Islet of Langerhans (tissue), 1 donor: ENCODE measurements around the gene UBB.
"Not testable (repeated sequence)": the region's sequence is repeated elsewhere in the genome, so short reads cannot be mapped to it uniquely, and the experiment has no call there.

ENCODE experiments used
- FAIRE-seq: peaks from one replicate; lab custom pipeline; 2011; peaks lifted over from hg19 to GRCh38; lab: Jason Lieb, UNC

Gene UBB

DNA sequence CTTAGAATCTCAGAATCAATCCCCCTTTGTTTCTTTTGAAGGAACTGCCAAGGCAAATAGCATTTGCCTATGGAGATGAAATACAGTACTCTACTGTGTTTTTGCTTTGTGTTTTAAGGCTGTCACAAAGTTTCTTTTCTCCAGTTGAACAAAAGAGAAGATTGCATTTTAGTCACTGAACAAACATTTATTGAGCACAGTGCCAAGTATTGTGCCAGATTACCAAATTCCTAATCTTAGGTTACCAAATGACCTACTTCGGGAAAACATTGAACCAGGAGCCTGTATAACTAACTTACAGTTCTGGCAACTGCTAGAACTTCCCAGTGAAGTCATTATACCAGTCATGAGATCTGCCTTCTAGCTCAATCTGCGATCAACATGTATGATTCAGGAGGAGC is 3.0 kb upstream of the UBB start:
- no peak for FAIRE-seq

DNA sequence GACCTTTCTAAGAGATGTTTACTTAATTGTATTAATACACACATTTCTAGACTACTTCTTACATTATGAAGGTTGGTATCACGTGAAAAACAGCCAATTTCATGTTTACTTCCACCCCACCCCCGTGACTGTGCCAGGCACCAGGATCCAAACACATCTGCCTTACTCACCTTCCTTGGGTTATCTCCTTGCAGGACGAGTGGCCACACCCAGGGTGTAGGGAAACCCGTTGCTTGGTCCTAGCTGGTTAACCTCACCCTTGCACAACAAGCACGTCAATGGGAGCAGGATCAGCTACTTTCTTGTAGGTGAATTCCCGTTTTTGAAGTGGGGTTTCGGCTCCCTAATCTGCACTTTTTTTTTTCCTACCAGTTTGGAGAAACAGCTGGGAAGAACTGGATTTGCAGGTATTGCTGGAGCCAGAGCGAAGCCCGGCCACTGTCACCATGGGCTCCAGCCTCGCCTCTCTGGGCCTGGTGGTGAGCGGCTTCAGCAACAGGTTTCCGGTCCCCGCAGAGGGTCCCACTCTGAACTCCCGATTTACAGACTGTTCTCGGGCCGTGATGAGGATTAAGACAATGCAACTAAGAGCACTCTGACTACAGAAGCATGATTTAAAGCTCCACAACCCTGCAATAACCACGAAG is 2.1 kb upstream of the UBB start:
- FAIRE-seq, result no peak

DNA sequence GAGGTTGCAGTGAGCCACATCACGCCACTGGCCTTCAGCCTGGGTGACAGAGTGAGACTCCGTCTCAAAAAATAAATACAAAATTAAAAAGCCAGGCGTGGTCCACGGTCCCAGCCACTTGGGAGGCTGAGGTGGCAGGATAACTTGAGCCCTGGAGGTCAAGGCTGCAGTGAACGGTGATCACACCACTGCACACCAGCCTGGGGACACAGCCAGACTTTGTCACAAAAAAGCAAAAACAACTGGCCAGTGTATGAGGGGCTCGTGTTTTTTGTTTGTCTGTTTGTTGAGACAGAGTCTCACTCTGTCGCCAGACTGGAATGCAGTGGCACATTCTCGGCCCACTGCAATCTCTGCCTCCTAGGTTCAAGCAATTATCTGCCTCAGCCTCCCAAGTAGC is 1.2 kb upstream of the UBB start:
- FAIRE-seq, result no peak

DNA sequence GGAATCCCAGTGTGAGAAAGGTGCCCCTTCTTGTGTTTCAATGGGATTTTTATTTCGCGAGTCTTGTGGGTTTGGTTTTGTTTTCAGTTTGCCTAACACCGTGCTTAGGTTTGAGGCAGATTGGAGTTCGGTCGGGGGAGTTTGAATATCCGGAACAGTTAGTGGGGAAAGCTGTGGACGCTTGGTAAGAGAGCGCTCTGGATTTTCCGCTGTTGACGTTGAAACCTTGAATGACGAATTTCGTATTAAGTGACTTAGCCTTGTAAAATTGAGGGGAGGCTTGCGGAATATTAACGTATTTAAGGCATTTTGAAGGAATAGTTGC is 567 bp downstream of the UBB start:
- no peak for FAIRE-seq

DNA sequence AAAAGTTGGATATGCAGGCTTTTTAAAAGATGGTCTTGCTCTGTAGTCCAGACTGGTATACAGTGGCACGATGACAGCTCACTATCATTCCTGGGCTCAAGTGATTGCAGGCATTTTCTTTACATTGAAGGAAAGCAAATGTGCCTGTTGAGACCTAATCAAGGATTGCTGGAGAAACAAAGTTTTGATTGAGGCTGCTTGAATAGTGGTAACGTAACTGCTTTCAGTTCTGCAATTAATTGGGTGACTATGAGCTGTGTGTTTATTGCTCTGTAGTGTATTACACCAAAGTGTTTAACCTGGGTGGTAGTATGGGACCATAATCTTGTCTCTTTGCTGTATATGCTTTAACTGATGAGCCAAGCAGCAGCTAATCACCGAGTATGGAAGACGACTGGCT is 2.3 kb downstream of the UBB start:
- no peak for FAIRE-seq

DNA sequence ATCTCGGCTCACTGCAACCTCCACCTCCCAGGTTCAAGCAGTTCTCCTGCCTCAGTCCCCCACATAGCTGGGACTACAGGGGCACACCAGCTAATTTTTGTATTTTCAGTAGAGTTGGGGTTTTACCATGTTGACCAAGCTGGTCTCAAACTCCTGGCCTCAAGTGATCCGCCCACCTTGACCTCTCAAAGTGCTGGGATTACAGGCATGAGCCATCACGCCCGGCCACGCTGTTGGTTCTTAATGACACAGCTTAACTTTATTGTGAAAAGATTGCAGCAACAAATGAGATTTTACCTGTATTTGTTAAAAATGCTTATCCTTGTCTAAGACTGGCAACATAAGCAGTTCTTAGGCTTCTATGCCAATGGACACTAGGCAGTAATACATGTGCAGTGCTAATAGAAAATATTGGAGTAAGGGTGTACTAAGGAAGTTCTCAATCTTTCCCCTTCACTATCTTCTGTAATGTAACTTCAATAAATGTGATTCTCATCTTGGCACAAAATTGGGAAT is 2.9 kb downstream of the UBB start:
- no peak for FAIRE-seq

DNA sequence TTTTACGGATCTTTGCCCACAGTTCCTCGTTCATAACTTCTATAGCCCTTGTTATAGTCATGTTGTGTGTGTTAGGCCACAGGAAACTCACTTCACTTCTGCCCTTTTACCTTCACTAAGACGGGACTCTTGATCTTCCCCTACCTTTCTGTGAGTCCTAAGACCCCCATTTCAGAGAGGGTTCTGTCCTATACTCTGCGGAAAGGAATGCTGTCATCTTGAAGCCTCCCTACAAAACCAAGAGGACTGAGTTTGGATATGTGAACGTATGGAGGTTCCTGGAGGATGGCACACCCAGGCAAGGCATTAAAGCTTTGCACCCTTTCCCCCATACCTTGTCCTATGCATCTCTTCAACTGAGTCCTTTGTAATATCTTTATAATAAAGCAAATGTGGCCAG is 3.7 kb downstream of the UBB start:
- no peak for FAIRE-seq

DNA sequence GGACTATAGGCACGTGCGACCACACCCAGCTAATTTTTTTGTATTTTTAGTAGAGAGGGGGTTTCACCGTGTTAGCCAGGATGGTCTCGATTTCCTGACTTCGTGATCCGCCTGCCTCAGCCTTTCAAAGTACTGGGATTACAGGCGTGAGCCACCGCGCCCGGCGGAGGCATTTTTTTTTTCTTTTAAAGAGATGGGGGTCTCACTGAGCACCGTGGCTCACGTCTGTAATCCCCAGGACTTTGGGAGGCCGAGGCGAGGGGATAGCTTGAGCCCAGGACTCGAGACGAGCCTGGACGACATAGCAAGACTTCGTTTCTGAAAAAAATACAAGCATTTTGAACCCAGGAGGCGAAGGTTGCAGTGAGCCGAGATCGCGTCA is 5.2 kb downstream of the UBB start:
- not testable (repeated sequence) for FAIRE-seq

DNA sequence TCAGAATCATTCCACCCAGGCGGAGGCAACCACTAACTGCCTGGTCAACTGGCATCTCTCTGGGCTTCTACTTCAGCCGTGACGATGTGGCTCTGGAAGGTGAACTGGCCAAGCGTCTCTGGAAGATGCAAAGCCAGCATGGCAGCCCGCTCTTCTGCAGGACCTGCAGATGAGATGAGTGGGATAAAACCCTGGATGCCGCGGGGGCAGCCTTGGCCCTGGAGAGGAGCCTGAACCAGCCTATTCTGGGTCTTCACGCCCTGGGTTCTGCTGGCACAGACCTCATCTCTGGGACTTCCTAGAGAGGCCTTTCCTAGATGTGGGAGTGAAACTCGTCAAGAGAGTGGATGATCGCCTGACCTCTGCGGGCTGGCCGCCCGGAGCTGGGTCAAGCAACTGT is 10.6 kb downstream of the UBB start:
- FAIRE-seq, result no peak

DNA sequence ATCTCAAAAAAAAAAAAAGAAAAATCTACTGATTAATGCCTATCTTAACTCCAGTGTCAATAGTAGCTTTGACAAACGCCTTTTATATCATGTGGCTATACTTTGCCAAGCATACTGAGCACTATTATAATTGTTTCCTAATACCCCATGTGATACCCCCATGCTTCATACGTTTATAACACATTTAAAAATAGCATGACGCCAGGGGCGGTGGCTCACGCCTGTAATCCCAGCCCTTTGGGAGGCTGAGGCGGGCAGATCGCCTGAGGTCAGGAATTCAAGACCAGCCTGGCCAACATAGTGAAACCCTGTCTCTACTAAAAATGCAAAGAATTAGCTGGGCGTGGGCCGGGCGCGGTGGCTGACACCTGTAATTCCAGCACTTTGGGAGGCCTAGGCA is 11.6 kb downstream of the UBB start:
- not testable (repeated sequence) for FAIRE-seq

DNA sequence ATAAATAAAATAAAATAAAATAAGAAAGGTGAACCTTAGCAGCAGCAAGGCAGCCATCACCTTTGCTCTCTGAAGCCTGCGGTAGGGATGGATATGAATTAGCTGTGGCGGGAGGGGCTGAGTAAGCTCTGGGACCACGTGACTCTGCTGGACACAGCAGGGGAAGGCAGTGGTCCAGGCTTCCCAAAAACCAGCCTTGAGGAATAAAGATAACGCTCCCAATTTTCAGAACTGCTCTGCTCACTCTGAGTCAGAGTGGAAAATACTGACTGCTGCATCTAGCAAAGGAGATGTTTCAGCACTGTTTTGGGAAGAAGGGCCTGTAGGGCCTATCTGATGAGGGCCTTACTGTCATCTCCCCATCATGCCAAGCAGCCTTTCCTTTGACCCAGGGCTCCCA is 15.0 kb downstream of the UBB start:
- FAIRE-seq, result not testable (repeated sequence)

DNA sequence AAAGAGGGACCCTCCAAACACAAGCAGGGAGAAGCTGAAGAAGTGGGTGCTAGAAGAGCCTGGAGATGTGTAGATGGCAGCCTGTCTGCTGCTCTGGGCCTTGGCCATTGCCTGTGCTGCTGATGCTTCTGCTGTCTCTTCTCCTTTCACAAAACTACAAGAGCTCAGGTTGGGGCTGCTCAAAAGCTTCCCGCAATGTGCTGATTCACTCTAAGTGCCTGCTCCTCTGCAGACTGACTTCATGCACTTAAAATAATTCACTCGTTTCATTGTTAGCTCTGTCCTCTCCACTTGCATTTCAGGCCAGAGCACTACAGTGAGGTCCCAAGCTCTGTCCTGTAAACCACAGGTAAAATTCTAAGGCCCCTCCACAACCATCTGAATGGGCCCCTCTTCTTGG is 15.8 kb downstream of the UBB start:
- not testable (repeated sequence) for FAIRE-seq

DNA sequence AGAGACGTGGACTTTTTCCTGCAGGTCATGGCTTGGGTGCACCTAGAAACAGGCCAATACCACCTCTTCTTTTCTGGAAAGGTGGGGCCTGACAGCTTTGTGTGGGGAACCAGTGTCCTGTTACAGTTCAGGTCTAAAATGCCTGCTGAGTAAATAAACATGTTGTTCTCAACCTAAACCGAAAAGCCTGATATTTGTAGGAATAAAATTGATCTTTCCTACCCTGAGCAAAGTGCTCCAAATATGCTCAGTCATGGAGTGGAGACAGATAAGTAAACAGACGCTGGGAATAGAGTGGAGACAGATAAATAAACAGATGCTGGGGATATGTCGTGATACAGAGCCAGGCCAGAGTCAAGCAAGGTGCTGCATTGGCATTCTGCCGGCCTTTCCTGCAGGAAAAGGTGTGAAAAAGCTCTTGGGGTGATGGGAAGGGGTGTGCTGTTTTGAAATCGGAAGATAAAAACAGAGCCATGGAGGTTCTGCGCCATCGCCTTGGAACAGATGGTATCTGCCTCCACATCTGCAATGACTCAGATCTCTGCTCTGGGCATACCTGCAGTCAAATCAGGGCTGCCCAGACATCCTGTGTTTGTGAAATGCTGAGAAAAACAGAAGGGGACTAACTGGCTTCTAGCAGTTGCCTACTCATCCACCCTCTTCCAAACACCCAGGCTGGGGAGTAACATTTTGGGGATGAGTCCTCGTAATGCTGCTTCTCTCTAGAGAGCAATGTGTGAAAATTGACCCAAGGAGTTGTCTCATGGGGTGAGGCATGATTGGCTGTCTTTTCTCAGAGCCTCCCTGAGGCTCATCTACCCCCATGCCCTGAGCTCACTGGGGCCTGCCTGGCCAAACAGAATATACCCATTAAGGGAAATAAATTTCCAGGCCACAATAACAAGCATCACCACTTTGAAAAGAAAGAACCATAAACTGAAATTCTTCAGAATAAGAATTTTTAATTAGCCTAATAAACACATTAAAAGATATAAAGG is 17.7 kb downstream of the UBB start:
- FAIRE-seq, result no peak

DNA sequence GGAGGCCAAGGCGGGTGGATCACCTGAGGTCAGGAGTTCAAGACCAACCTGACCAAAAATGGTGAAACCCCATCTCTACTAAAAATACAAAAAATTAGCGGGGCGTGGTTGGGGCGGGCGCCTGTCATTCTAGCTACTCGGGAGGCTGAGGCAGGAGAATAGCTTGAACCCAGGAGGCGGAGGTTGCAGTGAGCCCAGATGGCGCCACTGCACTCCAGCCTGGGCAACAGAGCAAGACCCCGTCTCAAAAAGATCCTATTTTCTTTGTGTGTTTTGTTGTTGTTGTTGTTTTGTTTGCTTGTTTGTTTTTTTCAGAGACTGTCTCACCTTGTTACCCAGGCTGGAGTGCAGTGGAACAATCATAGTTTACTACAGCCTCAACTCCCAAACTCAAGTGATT is 23.0 kb downstream of the UBB start:
- FAIRE-seq, result not testable (repeated sequence)

DNA sequence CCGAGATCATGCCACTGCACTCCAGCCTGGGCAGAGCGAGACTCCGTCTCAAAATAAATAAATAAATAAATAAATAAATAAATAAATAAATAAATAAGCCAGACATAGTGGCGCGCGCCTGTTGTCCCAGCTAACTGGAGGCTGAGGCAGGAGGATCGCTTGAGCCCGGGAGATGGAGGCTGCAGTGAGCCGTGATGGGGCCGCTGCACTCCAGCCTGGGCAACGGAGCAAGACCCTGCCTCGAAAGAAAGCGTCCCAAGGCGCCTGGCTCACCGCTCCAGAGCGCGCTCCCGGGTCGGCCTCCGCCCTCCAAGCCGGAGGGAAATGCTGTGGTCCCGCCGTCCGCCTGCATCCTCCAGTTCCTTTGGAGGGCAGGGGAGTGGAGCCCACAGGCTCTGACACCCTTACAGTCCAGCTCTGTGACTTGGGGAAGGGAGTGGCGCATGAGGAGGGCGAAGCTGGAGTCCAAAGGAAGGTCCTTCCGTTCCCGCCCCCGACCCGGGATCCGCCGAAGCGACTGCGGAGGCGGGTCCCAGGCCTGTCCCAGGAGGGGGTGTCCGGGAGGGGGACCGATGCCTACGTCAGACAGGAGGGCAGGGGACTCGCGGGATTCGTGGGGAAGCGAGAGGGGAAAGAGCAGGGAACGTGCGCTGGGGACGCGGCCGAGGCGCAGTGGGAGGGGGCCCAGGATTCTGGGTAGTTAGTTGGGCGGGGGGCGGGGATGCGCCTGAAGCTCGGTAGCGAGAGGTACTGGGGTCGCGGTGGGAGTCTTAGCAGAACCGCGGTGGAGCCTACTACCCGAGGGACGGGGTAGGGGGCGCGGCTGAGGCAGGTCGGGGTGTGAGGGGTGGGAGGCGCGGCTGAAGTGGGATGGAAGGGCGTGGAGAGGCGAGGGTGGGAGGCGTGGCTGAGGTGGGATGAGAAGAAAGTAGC is 26.1 kb downstream of the UBB start:
- no peak for FAIRE-seq

DNA sequence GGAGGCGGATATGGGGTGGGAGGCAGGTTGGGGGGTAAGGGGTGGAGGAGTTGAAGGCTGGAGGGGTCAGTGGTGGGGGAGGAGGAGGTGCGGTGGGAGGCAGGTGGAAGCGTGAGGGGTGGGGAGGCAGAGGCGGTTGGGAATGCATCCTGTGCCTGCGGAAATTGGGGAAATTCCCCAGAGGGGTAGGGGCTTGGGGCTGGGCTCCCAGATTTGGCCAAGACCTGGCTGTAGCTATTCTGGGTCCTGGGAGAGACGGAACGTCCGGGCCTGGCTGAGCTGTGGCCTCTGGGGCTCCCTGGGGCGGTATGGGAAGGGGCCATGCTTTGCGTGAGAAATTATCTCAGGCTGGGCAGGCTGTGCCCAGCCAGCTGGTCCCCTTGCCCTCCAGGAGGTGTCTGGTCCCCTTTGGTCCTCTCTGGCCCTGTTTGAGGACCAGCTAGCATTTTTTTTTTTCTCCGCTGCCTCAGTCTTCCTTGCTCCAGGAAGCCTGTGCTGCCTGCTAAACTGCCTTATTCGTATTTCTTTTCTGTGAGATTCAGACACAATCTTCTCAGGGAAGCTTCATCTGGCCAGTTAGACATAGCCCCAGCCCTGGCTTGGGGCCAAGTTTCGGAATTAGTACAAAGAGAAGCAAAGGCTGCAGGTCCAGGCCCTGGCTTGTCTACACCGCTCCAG is 27.2 kb downstream of the UBB start:
- FAIRE-seq, result no peak

DNA sequence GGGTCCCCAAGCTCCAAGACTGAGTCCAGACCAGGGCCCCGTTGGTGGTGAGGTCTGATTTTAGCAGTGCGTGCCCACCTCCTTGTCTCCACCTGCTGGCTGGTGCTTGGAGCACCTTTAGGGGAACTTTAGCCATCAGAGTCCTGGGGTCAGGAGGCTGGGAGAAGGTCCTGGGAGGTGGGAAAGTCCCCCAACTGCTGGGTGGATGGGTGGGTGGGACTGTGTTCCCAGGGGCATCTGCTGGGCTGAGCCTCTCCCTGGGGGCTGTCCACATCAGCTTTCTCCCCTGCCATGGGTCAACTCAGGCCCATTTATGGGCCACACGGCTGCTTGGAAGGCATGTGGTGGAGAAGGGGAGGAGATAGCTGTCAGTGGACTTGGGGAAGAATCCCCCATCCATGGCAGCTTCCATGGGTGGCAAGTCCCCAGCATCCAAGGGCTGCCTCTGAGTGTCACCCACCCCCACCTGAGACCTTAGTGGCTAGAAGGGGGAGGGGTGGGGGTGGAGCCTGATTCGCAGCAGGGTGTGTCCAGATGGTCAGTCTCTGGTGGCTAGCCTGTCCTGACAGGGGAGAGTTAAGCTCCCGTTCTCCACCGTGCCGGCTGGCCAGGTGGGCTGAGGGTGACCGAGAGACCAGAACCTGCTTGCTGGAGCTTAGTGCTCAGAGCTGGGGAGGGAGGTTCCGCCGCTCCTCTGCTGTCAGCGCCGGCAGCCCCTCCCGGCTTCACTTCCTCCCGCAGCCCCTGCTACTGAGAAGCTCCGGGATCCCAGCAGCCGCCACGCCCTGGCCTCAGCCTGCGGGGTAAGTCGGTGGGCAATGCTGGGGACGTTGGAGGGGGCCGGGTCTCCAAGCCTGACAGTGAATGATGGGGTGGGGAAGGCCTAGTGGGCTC is 34.4 kb downstream of the UBB start, which contains the start of gene TRPV2:
TRPV2 (plus strand) TSS at position 541 of the 894 bp plus-strand sequence. CDS start 2,098 bp downstream, outside the sequence.
- FAIRE-seq, result no peak

DNA sequence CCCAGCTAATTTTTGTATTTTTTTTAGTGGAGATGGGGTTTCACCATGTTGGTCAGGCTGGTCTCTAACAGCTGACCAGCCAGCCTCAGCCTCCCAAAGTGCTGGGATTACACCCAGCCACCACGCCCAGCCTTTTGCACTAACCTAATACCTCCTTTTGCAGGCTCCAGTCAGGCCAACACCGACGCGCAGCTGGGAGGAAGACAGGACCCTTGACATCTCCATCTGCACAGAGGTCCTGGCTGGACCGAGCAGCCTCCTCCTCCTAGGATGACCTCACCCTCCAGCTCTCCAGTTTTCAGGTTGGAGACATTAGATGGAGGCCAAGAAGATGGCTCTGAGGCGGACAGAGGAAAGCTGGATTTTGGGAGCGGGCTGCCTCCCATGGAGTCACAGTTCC is 36.5 kb downstream of the UBB start:
- FAIRE-seq, result no peak

DNA sequence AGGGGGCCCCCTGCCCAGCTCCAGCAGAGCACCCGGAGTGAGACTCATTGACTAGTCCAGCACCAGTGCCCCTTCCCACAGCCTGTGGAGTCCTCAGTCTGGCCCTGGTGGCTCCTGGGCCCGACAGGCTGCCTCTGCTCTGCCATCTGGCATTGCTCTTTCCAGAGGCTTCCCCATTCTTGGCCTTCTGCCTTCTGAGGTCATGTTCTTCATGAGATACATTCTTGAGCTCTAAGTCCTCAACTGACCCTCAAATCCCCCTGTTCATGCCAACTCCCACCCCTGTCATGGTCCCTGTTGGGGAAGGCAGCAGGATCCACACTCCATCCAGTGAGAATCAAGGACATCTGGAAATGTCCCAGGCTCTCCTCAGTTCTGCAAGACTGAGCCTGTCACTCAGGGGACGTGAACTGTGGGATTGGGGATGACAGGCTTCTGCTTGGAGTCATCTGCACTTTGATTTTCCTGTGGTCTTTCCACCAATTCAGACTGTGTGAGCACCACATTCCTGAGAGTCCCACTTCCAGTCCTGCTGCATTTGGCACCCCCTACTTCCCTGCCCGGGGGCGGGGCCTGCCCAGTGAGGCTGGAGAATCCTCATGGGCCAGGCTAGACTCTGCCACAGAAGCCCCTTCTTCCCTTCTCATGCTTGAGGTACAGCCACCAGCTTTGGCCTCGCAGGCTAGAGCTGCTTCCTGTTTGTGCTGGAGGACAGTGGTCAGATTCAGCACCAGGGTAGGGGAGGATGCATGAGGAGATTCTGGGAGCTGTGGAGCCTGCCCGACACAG is 37.2 kb downstream of the UBB start:
- FAIRE-seq, result no peak

DNA sequence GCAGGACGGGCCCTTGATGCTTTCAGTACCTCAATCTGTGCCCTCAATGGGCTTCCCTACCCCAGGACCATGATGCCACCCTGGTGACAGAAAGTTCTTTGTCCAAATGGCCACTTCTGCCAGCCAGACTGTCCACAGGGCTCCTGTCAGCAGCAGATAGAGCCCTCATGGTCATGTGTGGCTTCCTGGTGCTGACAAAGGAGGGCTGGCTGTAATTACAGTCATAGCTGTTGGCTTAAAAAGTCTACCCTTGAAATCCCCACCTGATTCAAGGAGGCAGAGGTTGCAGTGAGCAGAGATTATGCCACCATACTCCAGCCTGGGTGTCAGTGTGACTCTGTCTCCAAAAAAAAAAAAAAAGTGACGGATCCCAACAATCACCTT is 37.8 kb downstream of the UBB start:
- FAIRE-seq, result no peak
